Activated naive CD4-positive, alpha-beta T cell treated with Interleukin-2 at 50 U/mL for 16 hours (primary cell): Measurements from ENCODE around the gene SPRR3.
"Not testable (repeated sequence)": the region's sequence is repeated elsewhere in the genome, so short reads cannot be mapped to it uniquely, and the experiment has no call there.

ENCODE experiments used
- DNase-seq: peaks from one replicate; pipeline ENCODE4 v3.0.0-alpha.2; 2020

The SPRR3 gene

DNA sequence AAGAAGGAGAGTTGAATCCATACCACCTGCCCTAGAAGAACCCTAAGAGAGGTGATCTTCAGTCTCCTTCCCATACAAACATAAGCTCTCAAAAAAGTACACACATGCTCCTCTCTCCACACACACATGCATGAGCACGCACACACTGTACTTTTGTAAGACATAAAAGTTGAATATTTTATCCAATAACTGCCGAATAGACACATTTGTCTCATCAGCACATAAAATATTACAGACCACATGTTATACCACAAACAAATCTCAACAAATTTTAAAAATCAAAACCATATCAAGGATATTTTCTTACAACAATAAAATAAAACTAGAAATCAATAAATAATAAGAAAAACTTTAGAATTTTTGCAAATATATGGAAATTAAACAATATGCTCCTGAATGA, 15.0 kb upstream of the SPRR3 start:
- DNase-seq = no peak

DNA sequence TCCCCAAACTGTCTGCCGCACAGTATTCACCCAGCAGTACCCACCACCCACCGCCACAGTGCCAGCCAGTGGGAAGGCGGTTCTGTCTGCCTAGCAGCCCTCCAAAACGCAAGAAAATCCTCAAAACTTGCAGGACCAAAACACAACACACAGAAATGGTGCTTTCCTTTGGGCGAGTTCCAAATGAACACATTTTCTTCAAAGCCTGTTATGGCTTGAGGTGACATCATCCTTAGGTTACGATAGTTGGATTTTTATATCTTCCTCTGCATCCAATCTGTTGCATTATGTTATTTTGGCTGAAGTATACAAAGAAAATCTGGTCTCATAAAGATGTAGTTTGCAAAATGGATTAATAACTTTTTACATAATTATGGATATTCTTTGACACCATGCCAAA, 8.4 kb upstream of the SPRR3 start:
- DNase-seq = no peak

DNA sequence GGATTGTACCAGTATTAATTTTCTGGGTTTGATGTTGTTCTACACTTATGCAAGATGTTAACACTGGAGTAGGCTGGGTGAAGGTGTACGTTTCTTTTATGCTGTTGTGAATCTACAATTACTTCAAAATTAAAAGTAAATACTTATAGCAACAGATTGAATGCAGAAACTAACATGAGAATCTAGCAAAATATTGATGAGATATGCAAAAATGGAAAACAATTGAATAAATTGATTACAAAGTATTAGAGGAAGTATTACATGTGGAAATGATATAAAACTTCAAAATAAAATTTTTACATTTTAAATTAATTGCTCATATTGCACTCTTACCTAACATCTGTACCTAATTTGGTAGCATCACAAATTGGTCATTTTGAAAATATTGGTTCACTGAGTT, 5.7 kb upstream of the SPRR3 start:
- DNase-seq = no peak

- DNase-seq = no peak
Observed at GRCh38 chr1:152996633-152997400, 4.7 kb upstream of the SPRR3 start.

DNA sequence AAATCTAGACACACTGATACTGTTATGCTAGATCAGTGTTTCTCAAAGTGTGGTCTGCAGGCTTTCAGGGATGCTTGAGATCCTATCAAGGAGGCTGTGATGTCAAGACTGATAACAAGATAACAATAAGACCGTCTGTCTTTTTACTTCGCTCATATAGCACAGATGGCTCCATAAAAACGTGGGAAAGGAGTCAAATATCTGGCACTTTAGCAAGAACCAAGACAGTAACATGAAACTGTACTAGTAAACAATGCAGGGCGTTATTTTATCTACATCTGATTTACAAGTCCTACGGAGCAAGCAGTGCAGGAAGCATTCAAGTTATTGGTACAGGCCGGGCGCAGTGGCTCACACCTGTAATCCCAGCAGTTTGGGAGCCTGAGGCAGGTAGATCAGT, 3.6 kb upstream of the SPRR3 start:
- DNase-seq = no peak

DNA sequence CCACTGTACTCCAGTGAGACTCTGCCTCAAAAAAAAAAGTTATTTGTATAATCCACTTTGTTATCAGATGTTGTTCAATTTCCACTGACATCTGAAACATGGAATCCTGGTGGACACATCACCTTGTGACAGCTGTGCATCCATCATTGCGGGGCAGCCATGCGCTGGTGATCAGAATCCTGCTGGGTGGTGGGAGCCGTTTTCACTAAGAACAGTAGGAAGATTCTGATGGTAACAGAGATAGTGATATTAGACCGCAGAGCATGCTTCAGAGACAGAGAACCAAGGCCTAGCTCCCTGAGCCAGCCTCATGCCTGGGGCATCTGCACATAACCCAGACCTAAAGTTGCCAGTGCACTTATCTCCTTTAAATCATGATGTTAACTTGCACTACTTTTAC, 3.1 kb upstream of the SPRR3 start:
- DNase-seq = no peak

DNA sequence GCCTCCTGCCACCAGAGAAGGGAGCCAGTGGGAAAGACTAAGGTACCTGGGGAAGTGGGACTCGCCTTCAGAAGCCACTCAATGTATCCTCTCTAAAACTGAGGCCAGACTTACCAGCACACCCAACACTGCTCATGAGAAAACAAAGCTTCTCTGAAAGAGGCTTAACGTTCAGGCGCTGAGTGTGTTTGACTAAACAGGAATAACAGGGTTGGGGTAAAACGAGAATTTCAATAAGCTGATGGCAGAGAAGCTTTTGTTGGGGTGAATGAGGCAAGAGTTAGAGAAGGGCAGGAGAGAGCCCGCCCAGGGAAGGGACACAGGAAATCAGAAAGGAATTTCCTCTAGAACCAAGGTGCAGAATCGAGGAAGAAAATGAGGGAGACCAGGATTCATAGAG, 1.7 kb upstream of the SPRR3 start:
- no peak for DNase-seq

DNA sequence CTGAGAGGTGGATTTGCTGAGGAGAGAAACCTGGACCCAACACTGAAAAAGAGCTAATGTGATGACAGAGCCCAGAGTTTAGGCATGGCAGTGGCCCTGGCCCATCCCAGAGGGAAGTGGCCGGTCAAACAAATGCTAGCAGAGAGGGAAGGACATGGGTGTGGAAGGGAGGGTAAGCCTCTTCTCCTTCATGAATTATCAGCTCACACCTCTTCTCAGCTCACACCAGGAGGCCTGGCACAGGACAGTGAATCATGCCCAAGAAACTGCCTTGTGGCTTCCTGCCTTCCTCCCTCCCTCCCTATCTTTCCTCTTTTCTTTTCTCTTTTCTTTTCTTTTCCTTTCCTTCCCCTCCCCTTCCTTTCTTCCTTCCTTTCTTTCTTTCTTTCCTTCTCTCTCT, 1.3 kb upstream of the SPRR3 start:
- DNase-seq = no peak

- DNase-seq = not testable (repeated sequence)
Observed at GRCh38 chr1:153011235-153011758, 9.7 kb downstream of the SPRR3 start.

DNA sequence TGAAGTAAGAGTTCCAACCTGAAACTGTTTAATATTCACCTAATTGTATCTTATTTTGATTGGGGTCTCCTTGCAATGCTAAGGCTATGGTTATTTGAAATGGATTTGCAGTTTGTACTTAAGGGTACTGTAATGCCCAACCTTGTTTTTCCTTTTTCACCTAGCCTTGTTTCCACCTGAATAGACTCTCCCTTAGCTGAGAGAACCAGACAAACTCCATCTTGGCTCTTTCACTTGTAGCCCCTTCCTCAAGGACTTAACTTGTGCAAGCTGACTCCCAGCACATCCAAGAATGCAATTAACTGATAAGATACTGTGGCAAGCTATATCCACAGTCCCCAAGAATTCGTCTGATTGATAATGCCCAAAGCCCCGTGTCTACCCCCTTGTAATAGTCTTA, 20.3 kb downstream of the SPRR3 start:
- DNase-seq = not testable (repeated sequence)

DNA sequence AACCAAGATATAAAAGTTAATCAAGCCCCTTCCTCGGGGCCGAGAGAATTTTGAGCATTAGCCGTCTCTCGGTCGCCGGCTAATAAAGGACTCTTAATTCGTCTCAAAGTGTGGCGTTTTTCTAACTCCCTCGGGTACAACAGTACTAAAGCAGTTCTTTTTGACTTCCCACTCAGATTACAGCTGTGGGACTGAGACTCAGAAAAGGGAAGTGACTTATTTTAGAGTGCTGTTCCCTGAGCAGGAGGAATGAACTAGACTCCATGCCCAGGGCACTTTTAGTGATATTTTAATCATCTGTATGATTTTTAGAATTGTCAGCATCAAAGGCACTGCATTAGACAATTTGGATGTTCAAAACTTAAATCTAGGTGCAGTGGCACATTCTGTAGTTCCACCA, 20.8 kb downstream of the SPRR3 start:
- DNase-seq = not testable (repeated sequence)

- DNase-seq = no peak
Observed at GRCh38 chr1:153023109-153023508, 21.6 kb downstream of the SPRR3 start.

GRCh38 chr1:153024413-153024812, 22.9 kb downstream of the SPRR3 start:
- no peak for DNase-seq

- no peak for DNase-seq
Observed at GRCh38 chr1:153025797-153026196, 24.2 kb downstream of the SPRR3 start.

DNA sequence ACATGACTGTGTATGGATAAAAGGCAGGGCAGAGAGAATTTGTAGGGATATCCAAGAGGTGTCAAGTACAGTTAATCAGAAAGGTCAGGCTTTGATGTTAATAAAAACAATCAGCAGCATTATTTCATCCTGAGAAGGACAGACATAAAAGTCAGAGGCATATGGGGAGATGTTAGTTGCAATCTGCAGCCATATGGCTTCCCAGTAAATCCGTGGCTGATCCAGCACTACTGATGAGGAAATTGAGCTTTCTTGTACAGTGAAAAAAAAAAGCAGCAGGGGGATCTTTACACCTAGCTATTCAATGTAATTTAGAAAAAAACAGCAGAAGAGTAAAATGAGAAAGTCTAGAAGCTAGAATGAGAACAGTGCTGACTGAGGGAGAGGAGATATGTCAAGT, 27.2 kb downstream of the SPRR3 start:
- DNase-seq = no peak

GRCh38 chr1:153030895-153031294, 29.3 kb downstream of the SPRR3 start, which contains the start of gene SPRR1B:
Gene SPRR1B (plus strand): TSS chr1:153031203. CDS start chr1:153032346, 1,143 bp downstream.
- DNase-seq = no peak

- no peak for DNase-seq
Observed at GRCh38 chr1:153032073-153032472, 30.5 kb downstream of the SPRR3 start.

DNA sequence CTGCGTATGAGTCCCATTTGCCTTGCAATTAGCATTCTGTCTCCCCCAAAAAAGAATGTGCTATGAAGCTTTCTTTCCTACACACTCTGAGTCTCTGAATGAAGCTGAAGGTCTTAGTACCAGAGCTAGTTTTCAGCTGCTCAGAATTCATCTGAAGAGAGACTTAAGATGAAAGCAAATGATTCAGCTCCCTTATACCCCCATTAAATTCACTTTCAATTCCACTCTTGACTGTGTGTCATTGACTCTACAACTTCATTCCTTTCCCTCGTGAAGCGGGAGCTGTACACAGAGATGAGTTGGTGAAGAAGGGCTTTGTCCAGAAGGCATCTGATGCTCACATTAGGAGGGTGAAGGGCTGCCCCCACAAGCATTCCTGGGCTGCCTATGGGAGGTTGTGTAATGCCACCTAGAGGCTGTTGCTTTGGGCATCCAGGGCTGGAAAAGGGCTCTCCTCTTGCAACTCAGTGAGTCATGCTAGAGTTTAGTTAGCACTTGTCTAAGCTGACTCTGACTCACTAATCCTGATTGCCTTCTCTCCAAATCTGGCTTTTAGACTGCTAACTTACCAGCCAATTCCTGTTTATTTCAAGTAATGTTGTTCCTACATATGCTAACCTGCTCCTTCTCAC, 31.2 kb downstream of the SPRR3 start:
- no peak for DNase-seq

DNA sequence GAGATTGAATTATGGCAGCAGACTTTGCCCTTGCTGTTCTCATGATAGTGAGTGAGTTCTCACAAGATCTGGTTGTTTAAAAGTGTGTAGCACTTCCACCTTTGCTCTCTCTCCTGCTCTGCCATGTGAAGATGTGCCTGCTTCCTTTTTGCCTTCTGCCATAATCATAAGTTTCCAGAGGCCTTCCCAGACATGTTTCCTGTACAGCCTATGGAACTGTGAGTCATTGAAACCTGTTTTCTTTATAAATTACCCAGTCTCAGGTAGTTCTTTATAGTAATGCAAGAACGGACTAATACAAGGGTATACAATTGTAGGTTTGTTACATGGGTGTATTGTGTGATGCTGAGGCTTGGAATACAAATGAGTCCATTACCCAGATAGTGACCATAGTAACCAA, 33.7 kb downstream of the SPRR3 start:
- DNase-seq = no peak

GRCh38 chr1:153040950-153041631, 39.5 kb downstream of the SPRR3 start, which contains the start of gene SPRR2D:
Gene SPRR2D (minus strand): TSS chr1:153041120. CDS start chr1:153040346, 774 bp downstream.
- no peak for DNase-seq

GRCh38 chr1:153049211-153049610, 47.7 kb downstream of the SPRR3 start:
- DNase-seq = no peak
